Fibroblast of lung (primary cell): ENCODE data around the gene ANKFY1. TPM values are rescaled to one million over a fixed set of nuclear protein-coding genes. Genes with fewer than 3 reads are reported as not detected.
A peak's percentile ranks its signal among the peaks of the same experiment; 100 is the strongest.

Experiments used
- DNase-seq, 2 donors: peaks; one replicate each; pipeline versions ENCODE4 v3.0.0 to v3.0.0-alpha.2; 2010; ENCODE audit warnings: low read depth in 2 of 2
- H2AFZ ChIP-seq: 2 replicates; pipeline ENCODE4 v1.5.1; 2012; ENCODE audit warnings: low read length, control low read depth, inconsistent platforms
- H3K27ac ChIP-seq: 2 replicates; pipeline ENCODE4 v1.5.1; 2011; ENCODE audit warnings: low read length, control low read depth; ENCODE audit not compliant: insufficient read depth
- H3K27me3 ChIP-seq: 2 replicates; pipeline ENCODE4 v1.5.1; 2011; ENCODE audit warnings: mild to moderate bottlenecking, low read length; ENCODE audit not compliant: control insufficient read depth, insufficient read depth
- H3K36me3 ChIP-seq: 2 replicates; pipeline ENCODE4 v1.5.1; 2011; ENCODE audit warnings: low read length; ENCODE audit not compliant: control insufficient read depth, insufficient read depth
- H3K4me1 ChIP-seq: 2 replicates; pipeline ENCODE4 v1.5.1; 2011; ENCODE audit warnings: low read length; ENCODE audit not compliant: control insufficient read depth, insufficient read depth; ENCODE audit errors: extremely low read depth
- H3K4me2 ChIP-seq: 2 replicates; pipeline ENCODE4 v1.5.1; 2011; ENCODE audit warnings: low read length, control low read depth; ENCODE audit not compliant: insufficient read depth; ENCODE audit errors: extremely low read depth
- H3K4me3 ChIP-seq, 4 experiments: fragments of 200-600 bp in 1 of 4; sonication (generic) in 1 of 4; replicated peaks in 1 of 4; 2 replicates each; pipeline ENCODE4 v1.5.1; 2011 to 2016; ENCODE audit warnings: low read length in 4 of 4, low read depth in 3 of 4, mild to moderate bottlenecking in 3 of 4, control low read depth in 2 of 4, inconsistent platforms in 1 of 4, mixed read lengths in 1 of 4; ENCODE audit not compliant: insufficient read depth in 1 of 4; ENCODE audit errors: control extremely low read depth in 1 of 4
- H3K79me2 ChIP-seq: 2 replicates; pipeline ENCODE4 v1.5.1; 2012; ENCODE audit warnings: mild to moderate bottlenecking, low read length, inconsistent platforms; ENCODE audit not compliant: control insufficient read depth, insufficient read depth
- H3K9ac ChIP-seq: 2 replicates; pipeline ENCODE4 v1.5.1; 2011; ENCODE audit warnings: mild to moderate bottlenecking, low read length, control low read depth; ENCODE audit not compliant: insufficient read depth
- H3K9me3 ChIP-seq: 2 replicates; pipeline ENCODE4 v1.5.1; 2012; ENCODE audit warnings: low read depth, low read length; ENCODE audit not compliant: control insufficient read depth, insufficient read depth
- H4K20me1 ChIP-seq: 2 replicates; pipeline ENCODE4 v1.5.1; 2011; ENCODE audit warnings: low read length; ENCODE audit not compliant: control insufficient read depth, insufficient read depth; ENCODE audit errors: extremely low read depth
- CTCF ChIP-seq, 2 donors: IDR thresholded peaks in 1 of 2; conservative IDR thresholded peaks in 1 of 2; 1 replicate in 1 of 2; 2 replicates in 1 of 2; pipeline ENCODE4 v1.5.1; 2011 to 2012; ENCODE audit warnings: low read length in 2 of 2, control low read depth in 1 of 2, inconsistent platforms in 1 of 2, low read depth in 1 of 2, mild to moderate bottlenecking in 1 of 2
- EZH2 ChIP-seq: IDR thresholded peaks from 2 replicates; pipeline ENCODE4 v1.5.1; 2012; ENCODE audit warnings: low read length, control low read depth, mild to moderate bottlenecking; ENCODE audit errors: missing control alignments
- polyA plus RNA-seq, 2 donors: library from polyadenylated mRNA; depleted of rRNA in 1 of 2; stranded (reverse) in 1 of 2; unstranded in 1 of 2; fragments of >200 nt; gene quantifications; 2 replicates each; pipeline ENCODE4 v1.2.1, GENCODE V29; 2011 to 2012; ENCODE audit warnings: missing spikeins in 1 of 2
- total RNA-seq: library from RNA; depleted of rRNA; stranded (reverse); fragments of >200 nt; gene quantifications from 2 replicates; pipeline ENCODE4 v1.2.1, GENCODE V29; 2014

Gene ANKFY1
- total and polyA plus RNA-seq, 2 donors (not counting 1 experiment from before 2014, with no cell fraction given) = 26.1 to 34.0 TPM

- H3K9me3 ChIP-seq = no peaks in the 10 kb centered on the region
- TF ChIP-seq CTCF (conservative IDR thresholded peaks at IDR 0.05 in 1 of 2, IDR thresholded peaks at IDR 0.05 in 1 of 2; ENCODE audit: low read depth in 1 of 2, low read length in 2 of 2) = no peak
- TF ChIP-seq EZH2 = no peak
- no peak overlapping the region for H3K4me2 ChIP-seq
- peaks cover 2% of the 10 kb centered on the region for H3K79me2 ChIP-seq
- H3K9ac ChIP-seq = no peak overlapping the region
- H3K27me3 ChIP-seq = no peaks in the 10 kb centered on the region
- H3K4me3 ChIP-seq = no peak overlapping the region
- peaks cover 6% of the 10 kb centered on the region for H3K4me1 ChIP-seq
- no peaks in the 10 kb centered on the region for H4K20me1 ChIP-seq
- H3K27ac ChIP-seq = no peak overlapping the region
- no peaks in the 10 kb centered on the region for H3K36me3 ChIP-seq
- no peak overlapping the region for H2AFZ ChIP-seq
- no peak for DNase-seq
Observed at GRCh38 chr17:4148611-4149308, 115.0 kb downstream of the ANKFY1 start.

GRCh38 chr17:4147751-4148310 lies 115.9 kb downstream of the ANKFY1 start:
- H3K4me1 ChIP-seq = peaks cover 6% of the 10 kb centered on the region
- no peak overlapping the region for H3K4me3 ChIP-seq
- H3K36me3 ChIP-seq = no peaks in the 10 kb centered on the region
- no peaks in the 10 kb centered on the region for H3K9me3 ChIP-seq
- H4K20me1 ChIP-seq = no peaks in the 10 kb centered on the region
- no peak overlapping the region for H3K9ac ChIP-seq
- no peak for TF ChIP-seq EZH2
- TF ChIP-seq CTCF (conservative IDR thresholded peaks at IDR 0.05 in 1 of 2, IDR thresholded peaks at IDR 0.05 in 1 of 2; ENCODE audit: low read depth in 1 of 2, low read length in 2 of 2) = no peak
- H3K4me2 ChIP-seq = peak overlapping the region; percentile 13
- no peak overlapping the region for H2AFZ ChIP-seq
- H3K27ac ChIP-seq = no peak overlapping the region
- H3K27me3 ChIP-seq = no peaks in the 10 kb centered on the region
- peak in 1 of 2 donors; percentile 25 for DNase-seq
- peaks cover 2% of the 10 kb centered on the region for H3K79me2 ChIP-seq

- TF ChIP-seq EZH2 = no peak
- TF ChIP-seq CTCF (conservative IDR thresholded peaks at IDR 0.05 in 1 of 2, IDR thresholded peaks at IDR 0.05 in 1 of 2; ENCODE audit: low read depth in 1 of 2, low read length in 2 of 2) = no peak
Observed at GRCh38 chr17:4146641-4147040, 117.1 kb downstream of the ANKFY1 start.

More at GRCh38 chr17:4146641-4147040, 117.1 kb downstream of the ANKFY1 start:
- H3K9me3 ChIP-seq = no peaks in the 10 kb centered on the region
- H3K4me1 ChIP-seq = peaks cover 3% of the 10 kb centered on the region
- H3K4me2 ChIP-seq = no peak overlapping the region
- no peak for DNase-seq
- H3K36me3 ChIP-seq = no peaks in the 10 kb centered on the region
- H2AFZ ChIP-seq = no peak overlapping the region
- no peaks in the 10 kb centered on the region for H3K27me3 ChIP-seq
- H3K9ac ChIP-seq = no peak overlapping the region
- H4K20me1 ChIP-seq = no peaks in the 10 kb centered on the region
- no peak overlapping the region for H3K4me3 ChIP-seq
- H3K27ac ChIP-seq = no peak overlapping the region
- peaks cover 13% of the 10 kb centered on the region for H3K79me2 ChIP-seq
